Measurements from ENCODE around the gene ZKSCAN3. TPM values are rescaled to one million over a fixed set of nuclear protein-coding genes. Genes with fewer than 3 reads are reported as not detected.
"Not testable (repeated sequence)": the region's sequence is repeated elsewhere in the genome, so short reads cannot be mapped to it uniquely, and the experiment has no call there.

Gene ZKSCAN3
- total RNA-seq, 1 donor from 2014 or later: 4.0 TPM

DNA sequence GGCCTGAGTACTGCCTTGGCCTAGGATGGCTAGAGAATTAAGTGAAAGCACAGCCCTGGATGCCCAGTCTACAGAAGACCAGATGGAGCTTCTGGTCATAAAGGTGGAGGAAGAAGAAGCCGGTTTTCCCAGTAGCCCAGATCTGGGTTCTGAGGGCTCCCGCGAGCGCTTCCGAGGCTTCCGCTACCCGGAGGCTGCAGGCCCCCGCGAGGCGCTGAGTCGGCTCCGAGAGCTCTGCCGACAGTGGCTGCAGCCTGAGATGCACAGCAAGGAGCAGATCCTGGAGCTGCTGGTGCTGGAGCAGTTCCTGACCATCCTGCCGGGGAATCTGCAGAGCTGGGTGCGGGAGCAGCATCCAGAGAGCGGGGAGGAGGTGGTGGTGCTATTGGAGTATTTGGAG, 9.8 kb downstream of the ZKSCAN3 start:
- not testable (repeated sequence) for ATAC-seq; DNase-seq (ENCODE audit: missing footprints)
- intact Hi-C loops (cut with DNase I): loop anchor here (5.0 to 10.0 kb wide), 4 partner anchors 77 to 885 kb away; partner anchors contain the start of genes PGBD1, ZNF165 and ZNF184

GRCh38 chr6:28360961-28361360, 11.2 kb downstream of the ZKSCAN3 start:
- ATAC-seq: no peak
- DNase-seq (ENCODE audit: missing footprints): no peak
- intact Hi-C loops (cut with DNase I): no loop called here

DNA sequence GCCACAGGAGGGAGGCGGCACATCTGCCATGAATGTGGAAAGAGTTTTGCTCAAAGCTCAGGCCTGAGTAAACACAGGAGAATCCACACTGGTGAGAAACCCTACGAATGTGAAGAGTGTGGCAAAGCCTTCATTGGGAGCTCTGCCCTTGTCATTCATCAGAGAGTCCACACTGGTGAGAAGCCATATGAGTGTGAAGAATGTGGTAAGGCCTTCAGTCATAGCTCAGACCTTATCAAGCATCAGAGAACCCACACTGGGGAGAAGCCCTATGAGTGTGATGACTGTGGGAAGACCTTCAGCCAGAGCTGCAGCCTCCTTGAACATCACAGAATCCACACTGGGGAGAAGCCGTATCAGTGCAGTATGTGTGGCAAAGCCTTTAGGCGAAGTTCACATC, 15.8 kb downstream of the ZKSCAN3 start:
- ATAC-seq; DNase-seq (ENCODE audit: missing footprints); intact Hi-C loops (cut with DNase I): not testable (repeated sequence)

DNA sequence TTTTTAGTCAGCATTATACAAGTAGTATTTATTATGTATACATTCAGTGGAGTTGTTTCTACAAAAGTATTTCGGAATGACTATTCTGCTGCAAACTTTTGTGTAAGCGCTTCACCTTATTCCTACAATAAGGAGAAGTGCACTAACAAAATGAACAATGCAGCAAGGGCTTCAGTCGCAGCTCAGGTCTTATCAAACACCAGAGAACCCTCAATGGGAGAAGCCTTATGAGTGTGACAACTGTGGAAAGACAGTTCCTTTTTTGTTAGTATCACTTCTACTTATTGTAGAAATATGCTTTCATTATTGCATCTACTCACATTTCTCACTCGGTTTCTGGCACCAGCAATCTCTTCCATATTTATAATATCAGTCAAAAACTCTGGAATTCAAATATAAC, 18.8 kb downstream of the ZKSCAN3 start:
- DNase-seq (ENCODE audit: missing footprints): no peak
- no peak for ATAC-seq
- intact Hi-C loops (cut with DNase I): no loop called here

GRCh38 chr6:28369463-28369862, 19.7 kb downstream of the ZKSCAN3 start:
- ATAC-seq (no peak), DNase-seq (ENCODE audit: missing footprints) (no peak)
- intact Hi-C loops (cut with DNase I): no loop called here

- no peak for DNase-seq (ENCODE audit: missing footprints)
- ATAC-seq: no peak
- intact Hi-C loops (cut with DNase I): no loop called here
These were observed 20.7 kb downstream of the ZKSCAN3 start for GRCh38 chr6:28370440-28370839.

- intact Hi-C loops (cut with DNase I): no loop called here
- ATAC-seq: no peak
- no peak for DNase-seq (ENCODE audit: missing footprints)
These were observed 21.5 kb downstream of the ZKSCAN3 start for GRCh38 chr6:28371280-28371679.

- ATAC-seq (no peak), DNase-seq (ENCODE audit: missing footprints) (no peak)
- intact Hi-C loops (cut with DNase I): no loop called here
These were observed 22.1 kb downstream of the ZKSCAN3 start for GRCh38 chr6:28371706-28372451.

- ATAC-seq (no peak), DNase-seq (ENCODE audit: missing footprints) (no peak)
- intact Hi-C loops (cut with DNase I): no loop called here
These were observed 24.2 kb downstream of the ZKSCAN3 start for GRCh38 chr6:28373925-28374324.

DNA sequence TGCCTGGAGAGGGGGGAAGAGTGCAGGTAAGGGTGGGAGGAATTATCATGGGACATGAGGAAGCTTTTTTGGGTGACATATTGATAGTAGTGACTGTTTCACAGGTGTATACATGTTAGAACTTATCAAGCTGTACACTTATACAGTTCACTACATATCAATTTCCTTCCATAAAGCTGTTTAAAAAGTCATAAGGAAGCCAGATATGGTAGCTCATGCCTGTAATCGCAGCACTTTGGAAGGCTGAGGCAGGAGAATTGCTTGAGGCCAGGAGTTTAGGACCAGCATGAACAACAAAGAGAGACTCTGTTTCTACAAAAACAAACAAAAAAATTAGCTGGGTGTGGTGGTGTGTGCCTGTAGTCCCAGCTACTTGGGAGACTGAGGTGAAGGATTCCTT, 28.1 kb downstream of the ZKSCAN3 start:
- intact Hi-C loops (cut with DNase I): no loop called here
- no peak for DNase-seq (ENCODE audit: missing footprints)
- ATAC-seq: no peak

GRCh38 chr6:28378644-28379043, 28.9 kb downstream of the ZKSCAN3 start:
- no peak for ATAC-seq
- intact Hi-C loops (cut with DNase I): no loop called here
- no peak for DNase-seq (ENCODE audit: missing footprints)

DNA sequence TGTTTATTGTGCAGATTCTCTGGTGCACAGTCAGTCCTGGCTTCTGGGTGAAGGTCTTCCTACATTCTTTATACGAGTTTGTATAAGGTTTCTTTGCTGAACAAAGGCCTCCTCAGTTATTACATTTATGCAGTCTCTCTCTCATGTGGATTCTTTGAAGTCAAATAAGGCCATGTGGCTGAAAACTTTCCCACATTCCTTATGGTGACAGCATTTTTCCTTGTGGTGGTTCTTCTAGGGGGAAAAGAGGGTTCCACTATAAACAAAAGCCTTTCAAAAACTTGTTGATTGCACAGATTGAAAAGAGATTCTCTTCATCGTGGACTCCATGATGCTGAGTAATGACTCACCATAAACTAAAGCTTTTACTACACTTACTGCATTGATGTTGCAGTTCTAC, 30.6 kb downstream of the ZKSCAN3 start:
- ATAC-seq (no peak), DNase-seq (ENCODE audit: missing footprints) (no peak)
- intact Hi-C loops (cut with DNase I): no loop called here

GRCh38 chr6:28383235-28384142, 33.7 kb downstream of the ZKSCAN3 start:
- ATAC-seq (peak; percentile 97), DNase-seq (ENCODE audit: missing footprints) (peak; percentile 92)
- intact Hi-C loops (cut with DNase I): no loop called here

DNA sequence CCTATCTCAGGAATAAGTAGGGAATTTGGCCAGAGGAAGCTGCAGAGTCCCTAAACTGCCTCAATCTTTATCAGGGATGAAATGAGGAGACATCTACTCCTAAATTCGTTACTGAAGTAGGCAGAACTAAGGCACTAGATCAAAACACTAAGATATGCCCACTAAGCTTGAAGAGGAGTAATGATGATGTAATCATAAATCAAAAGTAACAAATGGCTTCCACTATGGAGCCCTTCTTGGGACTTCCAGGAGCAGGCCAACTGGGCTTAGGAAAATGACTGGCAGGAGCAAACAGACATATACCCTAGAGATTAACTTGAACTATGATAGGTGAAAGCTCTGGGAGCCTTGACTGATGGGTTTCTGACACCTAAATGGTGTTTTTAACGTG, 34.4 kb downstream of the ZKSCAN3 start:
- ATAC-seq (no peak), DNase-seq (ENCODE audit: missing footprints) (no peak)
- intact Hi-C loops (cut with DNase I): no loop called here

GRCh38 chr6:28390688-28391087, 40.9 kb downstream of the ZKSCAN3 start:
- DNase-seq (ENCODE audit: missing footprints): no peak
- no peak for ATAC-seq
- intact Hi-C loops (cut with DNase I): no loop called here

DNA sequence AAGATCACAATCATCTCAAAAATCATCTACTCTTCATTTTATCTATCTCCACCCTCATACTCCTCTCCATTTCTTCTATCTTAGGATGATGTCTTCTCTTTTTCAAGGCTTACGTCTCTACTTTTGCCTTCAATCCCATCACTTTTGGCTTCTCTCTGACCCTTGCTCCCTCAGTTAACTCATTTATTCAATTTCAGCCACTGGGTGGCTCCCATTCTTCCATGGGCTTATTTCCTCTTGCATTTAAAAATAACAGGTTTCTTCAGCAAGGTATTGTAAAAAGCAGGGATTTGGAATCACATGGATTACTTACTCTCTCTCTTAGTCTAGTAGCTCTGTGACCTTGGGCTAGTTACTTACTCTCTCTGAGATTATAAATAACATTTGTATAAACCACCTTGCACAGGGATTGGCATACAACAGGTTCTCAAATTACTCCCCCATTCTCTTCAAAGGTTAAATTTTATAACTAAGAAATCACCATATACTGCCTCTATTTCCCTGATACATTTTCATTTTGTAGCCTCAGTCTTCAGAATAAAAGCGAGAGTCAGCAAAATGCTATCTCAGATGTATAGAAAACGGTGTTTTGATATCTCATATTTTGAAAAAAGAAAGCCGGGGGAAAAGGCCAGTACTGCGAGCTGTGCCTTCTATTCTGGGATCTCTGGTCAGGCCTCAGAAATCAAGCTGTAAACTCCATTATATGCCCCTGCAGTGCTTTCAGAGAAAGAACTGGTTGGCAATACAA, 44.3 kb downstream of the ZKSCAN3 start:
- intact Hi-C loops (cut with DNase I): no loop called here
- ATAC-seq: no peak
- no peak for DNase-seq (ENCODE audit: missing footprints)

GRCh38 chr6:28395918-28396317, 46.2 kb downstream of the ZKSCAN3 start:
- ATAC-seq: no peak
- intact Hi-C loops (cut with DNase I): no loop called here
- no peak for DNase-seq (ENCODE audit: missing footprints)

GRCh38 chr6:28399350-28400121, 49.8 kb downstream of the ZKSCAN3 start, which contains the start of gene ZSCAN12:
Gene ZSCAN12 (minus strand): TSS chr6:28399747. CDS start chr6:28398405, 1,342 bp downstream.
- intact Hi-C loops (cut with DNase I): no loop called here
- DNase-seq (ENCODE audit: missing footprints) (peak; percentile 89), ATAC-seq (peak; percentile 96)

- DNase-seq (ENCODE audit: missing footprints) (no peak), ATAC-seq (no peak)
- intact Hi-C loops (cut with DNase I): no loop called here
These were observed 50.3 kb downstream of the ZKSCAN3 start for GRCh38 chr6:28400122-28400451.
